HCEC 1CT (cell line): ENCODE measurements around the gene NAMPT.
"Not testable (repeated sequence)": the region's sequence is repeated elsewhere in the genome, so short reads cannot be mapped to it uniquely, and the experiment has no call there.

Experiments used
- DNase-seq: peaks from one replicate; pipeline ENCODE4 v3.0.0-alpha.2; 2017

Gene NAMPT

DNA sequence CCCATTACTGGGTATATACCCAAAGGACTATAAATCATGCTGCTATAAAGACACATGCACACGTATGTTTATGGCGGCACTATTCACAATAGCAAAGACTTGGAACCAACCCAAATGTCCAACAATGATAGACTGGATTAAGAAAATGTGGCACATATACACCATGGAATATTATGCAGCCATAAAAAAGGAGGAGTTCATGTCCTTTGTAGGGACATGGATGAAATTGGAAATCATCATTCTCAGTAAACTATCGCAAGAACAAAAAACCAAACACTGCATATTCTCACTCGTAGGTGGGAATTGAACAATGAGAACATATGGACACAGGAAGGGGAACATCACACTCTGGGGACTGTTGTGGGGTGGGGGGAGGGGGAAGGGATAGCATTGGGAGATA is 13.8 kb upstream of the NAMPT start:
- not testable (repeated sequence) for DNase-seq

DNA sequence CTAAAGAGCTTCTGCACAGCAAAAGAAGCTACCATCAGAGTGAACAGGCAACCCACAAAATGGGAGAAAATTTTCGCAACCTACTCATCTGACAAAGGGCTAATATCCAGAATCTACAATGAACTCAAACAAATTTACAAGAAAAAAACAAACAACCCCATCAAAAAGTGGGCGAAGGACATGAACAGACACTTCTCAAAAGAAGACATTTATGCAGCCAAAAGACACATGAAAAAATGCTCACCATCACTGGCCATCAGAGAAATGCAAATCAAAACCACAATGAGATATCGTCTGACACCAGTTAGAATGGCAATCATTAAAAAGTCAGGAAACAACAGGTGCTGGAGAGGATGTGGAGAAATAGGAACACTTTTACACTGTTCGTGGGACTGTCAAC is 13.4 kb upstream of the NAMPT start:
- not testable (repeated sequence) for DNase-seq

DNA sequence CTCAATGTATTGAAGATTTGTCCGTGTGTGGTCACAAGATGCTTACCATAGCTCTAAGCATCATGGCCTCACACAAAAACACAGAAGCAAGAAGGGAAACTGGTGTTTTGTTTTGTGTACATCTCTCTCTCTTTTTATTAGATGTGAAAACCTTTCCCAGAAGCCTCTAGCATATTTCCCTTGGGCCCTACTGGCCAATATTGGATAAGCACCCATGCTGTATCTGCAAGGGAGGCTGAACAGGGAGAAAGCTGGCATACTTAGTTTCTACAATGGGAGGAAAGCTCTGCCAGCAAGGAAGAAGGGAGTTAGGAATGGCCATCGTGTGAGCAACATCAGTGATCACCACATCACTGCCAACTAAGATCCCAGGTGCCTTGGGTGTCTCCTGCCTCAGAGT is 9.6 kb upstream of the NAMPT start:
- DNase-seq = no peak

DNA sequence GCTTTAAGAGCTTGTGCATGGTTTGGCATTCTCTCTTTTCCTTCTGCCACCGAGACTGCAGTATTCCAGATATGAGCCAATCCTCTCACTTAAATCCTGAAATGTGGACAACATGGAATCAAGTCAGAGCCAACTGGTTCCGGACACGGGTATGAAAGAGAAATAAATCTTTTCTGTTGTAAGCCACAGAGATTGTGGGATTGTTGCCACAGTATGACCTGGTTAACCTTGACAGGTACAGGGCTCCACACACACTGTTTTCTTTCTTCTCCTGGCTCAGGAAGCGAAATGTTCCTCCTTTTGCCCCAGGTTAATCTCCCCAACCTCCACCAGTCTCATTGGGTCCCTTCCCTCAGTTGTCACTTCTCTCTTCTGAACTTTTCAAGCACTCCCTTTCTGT is 6.5 kb upstream of the NAMPT start:
- DNase-seq = no peak

DNA sequence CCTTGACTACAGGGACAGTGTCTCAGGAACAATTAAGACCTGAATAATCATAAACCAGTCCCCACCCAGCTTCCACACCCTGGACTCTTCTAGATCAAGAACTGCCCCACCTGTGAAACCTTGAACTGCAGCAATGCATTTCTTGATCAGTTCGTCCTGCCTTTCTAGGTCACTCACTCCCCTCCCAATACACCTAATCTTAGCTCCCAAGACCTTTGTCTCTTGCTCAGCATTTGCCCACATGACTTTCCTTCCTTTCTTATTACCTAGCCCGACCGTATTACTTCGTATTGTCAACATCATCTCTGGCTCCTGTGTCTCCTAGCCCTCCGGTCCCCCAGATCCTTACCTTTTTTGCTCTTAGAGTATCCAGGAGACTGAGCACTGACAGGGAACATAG is 5.5 kb upstream of the NAMPT start:
- no peak for DNase-seq

DNA sequence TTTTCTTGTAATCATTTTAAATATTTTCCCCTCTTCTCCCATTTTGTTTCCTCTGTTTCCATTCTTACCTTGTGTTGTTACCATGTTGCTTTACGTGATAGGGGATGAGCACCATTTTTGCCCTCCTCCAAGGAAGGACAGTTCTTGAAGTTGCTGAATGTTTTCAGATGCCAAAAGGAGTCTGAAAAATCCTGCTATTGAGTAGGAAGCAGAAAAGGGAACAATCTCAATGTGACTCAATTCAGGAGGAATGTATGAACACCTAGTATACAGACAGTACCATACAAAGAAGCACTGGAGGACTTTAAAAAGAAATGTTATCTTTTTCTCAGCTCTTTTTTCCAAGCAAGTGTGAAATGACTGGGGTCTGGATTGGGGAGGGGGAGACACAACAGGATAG is 5.1 kb upstream of the NAMPT start:
- no peak for DNase-seq

DNA sequence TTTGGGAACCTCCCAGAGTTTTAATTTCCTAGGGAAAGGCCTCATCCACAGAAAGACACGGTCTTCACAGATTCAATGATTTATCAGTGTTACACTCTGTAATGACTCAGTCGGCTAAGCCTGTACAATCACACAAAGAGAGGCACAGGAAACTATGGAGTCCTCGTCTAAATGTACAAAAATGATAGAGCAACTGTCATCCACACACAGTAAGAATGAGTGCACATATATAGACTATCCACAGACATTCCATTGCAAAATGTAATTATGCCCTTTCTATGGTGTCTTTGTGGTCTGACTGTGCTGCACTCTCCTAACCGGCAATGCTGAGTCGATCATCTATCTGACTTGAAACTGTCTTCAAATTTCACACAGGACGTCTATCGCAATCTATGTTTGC is 3.5 kb upstream of the NAMPT start:
- no peak for DNase-seq

DNA sequence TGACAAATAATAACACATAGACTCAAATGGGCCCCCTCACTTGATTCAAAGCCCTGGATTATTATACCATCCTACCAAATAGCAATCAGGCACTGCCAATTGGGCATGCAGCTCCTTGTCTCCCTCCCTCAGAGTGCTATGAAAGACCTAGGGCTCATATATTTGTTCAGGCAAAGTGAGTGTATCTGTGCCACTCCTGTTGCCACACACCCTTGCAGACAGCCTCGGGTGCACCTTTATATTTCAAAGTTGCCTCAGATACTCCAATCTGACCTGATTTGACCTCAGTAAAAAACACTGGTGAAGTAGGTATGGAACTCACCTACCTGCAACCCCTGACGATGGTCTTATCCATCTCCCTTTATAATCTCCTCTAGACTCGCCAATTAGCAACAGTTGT is 3.0 kb upstream of the NAMPT start:
- no peak for DNase-seq

DNA sequence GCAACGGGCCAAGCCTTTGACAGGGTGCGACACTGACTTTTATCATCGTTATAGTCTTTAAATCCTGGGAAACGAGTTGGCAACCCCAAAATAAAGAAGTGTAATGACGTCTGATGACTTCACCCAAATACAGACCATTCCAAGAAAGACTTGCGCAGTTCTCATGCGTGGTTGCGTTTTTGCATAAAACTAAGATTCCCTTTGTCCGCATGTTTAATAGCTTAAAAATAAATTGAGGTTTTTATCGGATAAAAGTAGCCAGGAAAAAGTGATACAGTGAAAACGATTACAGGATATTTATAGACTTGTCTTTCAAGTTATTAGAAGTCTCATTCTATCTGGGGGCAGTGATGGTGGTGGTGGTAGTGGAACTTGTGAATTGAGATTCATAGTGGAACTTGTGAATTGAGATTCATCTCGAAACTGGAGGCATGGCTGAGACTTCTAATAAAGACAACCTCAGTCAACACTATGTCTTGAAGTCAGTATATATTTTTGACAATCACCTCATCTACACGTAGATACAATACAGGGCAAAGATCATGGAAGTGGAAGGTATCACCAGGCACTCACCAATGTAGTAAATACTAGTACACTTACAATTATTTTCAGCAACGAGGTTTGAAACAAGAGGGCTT is 1.2 kb upstream of the NAMPT start:
- no peak for DNase-seq

DNA sequence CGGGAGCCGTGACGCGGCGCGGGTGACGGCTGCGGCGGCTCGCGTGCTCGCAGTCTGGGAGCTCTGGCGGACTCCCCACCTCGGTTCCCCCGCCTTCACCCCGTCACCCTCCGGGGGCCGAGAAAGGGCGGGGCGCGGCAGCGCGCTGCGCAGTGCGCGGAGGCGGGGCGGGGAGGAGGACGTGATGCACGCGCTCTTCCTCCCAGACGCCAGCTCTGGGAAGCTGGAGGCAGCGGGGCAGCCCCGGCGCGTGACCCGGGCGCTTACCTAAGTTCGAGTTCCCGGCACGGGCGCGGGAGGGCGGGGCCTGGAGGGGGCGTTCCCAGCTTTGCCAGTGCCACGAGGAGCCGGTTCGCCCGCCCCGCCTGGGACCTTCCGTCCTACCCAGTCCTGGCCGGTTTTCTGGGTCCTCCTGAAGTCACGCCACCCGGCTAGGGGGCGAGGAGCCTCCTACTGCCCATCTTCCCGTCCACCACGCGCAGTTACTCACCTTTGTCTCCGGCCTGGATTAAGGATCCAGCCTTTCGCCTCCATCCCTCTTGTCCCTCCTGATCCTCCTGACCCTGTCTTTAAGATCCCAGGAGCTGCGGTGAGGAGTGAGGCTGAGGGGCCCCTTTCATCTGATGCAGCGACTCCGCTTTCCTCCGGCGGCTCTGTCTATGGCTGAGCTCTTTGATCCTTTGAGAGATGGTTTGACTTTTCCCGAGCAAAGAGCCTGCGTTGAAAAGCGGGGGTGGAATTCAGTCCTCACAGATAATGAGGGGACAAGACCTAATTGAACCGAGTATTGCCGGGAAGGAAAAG is 470 bp upstream of the NAMPT start:
- DNase-seq = peak; percentile 96

DNA sequence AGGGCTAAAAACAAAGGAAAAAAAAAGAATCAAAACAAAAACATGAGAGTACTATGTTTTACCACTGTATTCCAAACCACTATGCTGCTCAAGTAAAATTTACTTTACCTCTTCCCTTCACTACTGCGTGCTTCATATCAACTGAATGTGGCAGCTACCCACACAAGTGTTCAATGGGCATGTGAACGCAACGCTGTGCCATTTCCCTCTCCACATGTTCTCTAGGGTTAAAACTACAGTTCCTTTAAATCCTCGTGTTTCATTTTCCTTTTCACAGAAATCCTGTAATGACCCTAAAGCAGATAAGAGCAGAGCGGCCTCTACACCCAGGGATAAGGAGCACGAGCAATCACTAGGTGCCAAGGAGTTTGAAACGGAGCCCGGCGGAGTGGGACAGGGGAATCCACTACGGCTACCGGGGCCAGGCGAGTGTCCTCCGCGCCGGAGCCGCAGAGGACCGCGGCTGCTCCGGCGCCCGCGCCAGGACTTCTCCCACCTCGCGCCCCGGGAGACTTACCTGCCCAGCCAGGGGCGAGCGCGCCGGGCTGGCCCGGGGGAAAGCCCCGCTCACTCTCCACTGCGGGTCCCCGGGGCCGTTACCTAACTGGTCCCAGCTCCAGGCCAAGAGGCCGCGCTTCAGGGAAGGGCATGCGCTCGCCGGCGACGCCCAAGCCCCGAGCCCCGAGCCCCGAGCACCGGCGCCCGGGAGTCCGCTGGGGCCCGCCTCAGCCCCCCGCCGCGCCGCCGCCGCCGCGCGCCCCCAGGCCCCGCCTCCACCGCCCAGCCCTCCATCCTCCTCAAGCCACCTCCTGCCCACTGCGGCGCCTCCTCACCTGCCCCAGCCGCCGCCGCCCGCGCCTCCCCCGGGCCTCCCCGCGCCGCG is 711 bp downstream of the NAMPT start:
- peak; percentile 46 for DNase-seq

DNA sequence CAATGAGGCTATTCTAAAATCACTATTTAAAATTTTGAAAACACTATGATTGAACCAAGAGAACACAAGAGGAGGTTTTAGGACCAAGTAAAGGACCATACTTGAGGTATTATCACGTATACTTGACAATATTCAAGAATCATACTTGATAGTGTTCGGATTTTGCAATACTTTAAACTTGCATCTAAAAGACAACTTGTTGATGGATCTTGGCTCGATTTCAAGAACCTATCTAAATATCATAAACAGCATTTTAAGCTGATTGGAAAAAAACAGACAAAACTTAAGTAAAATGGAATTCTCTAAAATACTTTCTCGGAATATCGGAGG is 1.3 kb downstream of the NAMPT start:
- DNase-seq = no peak

DNA sequence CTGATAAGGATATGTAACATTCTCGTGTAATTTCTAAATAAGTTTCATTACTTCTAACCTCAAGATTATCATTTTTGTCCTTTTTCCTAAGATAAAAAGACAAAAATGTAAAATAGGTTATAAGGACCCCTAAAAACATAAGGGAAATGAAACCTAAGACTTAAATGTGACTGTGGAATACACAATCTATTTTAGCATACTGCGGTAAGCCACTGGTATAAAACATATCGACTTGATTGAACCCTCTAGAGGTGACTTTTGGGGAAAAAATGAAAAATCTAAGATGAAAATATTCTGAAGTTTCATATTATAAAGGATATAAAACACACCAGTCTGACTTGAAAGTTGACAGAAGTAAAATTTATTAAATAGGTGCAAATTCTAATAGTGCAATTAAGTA is 1.9 kb downstream of the NAMPT start:
- no peak for DNase-seq

DNA sequence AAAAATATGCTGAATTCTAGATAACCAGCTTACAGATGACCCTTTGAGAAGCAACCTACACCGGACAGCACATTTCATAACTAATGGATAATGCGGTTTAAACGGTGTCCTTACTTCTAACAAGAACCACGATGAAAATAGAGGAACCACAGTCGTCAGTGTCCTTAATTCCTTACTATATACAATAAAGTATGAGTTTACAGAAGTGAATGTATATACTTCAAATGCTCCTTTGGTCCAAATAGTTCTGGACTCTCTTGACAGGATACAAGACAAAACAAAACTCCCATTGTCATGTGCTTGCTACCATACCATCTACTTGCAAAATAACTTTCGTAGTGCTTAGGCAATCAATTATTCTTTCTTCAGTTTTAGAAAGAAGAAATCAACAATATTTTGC is 2.4 kb downstream of the NAMPT start:
- DNase-seq = no peak

DNA sequence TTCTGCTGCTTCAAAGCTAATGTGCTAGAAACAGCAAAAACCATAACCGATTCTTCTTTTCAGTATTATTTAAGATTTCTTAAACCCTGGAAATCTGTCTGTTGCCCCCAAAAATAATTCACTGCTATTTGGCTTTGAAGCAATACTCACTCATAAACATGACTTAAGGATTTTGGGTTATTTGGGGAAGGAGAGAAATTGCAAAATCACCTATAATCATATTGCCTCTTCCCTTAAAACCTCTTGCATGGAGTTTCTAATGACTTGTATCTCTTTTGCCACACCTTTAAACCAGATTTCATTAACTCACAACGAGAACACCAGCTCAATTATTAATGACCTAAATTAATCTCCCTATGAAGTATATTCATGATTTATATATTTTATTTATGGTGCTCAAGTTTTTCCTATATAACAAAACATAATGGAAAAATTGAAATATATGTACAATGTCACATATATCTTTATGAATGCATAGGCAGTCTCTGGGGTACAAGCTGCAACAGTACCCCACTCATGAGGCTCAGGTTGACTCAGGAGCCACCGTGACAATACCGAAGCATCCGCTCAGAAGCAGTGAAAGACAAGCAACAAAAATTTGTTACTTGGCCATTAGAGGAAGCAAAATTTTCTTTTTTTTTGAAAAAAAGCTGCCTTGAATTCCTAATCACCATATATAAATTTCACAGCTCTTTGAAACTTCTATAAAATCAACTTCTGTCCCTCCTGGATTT is 3.0 kb downstream of the NAMPT start:
- DNase-seq = no peak

DNA sequence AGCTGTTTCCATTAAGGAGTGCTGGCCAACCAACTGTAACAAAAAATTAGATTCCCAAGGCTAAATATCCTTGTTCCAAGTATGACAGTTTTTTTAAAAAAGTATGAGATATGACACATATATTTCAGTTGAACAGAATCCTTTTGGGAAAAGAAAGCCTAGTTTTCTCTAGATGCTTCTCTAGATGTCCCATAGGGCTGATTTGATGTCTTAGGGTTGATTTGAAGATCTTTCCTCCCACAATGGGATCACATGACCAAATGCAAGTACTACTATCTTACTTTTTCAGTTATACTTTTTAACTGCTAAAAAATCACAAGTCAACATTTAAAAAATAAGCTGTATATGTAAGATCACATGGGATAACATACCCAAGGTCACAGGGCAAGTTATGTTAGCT is 3.7 kb downstream of the NAMPT start:
- no peak for DNase-seq

DNA sequence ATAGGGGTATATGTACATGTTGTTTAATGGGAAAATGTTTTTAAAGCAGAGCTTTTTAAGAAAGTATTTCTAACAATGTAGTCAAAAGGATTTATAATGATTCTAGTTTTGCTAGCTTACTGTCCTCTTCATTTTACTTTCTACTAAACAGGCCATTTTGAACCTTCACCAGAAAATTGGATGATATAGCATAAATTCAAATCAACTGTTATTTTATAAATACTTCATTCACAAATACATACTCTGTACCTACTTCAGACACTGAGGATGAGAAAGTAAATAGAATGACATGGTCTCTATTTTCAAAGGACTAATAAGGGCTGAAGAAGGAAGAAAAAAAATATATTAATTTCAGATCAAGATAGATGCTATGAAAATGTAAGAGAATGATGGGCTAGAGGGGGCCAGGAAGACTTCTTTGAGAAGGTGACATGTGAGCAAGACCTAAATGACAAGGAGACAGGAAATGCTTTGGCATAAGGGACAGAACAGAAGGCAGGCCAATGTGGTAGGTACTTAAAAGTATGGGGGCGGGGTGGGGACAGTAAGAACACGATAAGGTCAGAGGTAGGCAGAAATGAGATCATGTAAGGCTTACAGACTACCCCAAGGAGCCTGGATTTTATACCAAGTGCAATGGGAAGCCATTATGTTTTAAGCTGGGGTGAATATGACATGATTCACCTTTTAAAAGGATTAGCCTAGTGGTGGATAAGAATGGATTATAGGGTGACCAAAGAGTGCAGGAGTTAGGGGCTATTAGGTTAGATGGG is 5.2 kb downstream of the NAMPT start:
- DNase-seq = no peak

DNA sequence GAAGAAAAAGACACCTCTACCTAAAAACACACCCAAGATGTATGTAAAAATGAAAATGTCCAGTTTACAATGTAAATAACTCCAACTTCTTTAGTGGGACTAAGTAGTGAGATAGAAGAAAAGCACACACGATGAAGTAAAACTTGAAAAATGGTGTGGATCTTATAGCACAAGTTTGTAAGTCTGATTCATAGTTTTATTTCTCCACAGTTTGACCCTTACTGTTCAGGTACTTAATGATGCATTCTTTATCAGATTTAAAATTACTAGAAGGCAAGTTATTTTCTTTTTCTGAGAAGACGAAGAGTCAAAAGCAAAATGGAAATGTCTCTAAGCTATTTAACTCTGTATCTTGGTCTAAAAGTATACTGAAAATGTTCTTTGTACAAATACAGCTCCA is 6.1 kb downstream of the NAMPT start:
- DNase-seq = no peak

DNA sequence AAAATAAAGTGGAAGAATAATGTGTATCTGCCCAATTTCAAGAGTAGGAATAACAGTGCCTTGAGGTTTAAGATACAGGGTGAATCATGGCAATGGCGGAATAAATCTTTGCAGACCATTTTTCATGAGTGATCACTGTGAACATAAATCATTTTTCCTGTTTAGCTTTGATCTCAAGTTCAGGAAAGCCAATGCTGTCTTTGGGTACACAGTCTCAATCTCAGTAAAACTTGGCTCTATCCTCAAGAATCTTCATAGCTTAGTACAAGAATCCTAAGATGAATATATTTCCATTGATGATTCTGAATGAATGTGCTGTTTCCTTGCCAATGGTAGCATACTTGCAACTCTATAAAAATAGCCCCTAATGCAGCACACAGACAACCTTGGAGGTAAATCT is 6.8 kb downstream of the NAMPT start:
- DNase-seq = peak; percentile 22

DNA sequence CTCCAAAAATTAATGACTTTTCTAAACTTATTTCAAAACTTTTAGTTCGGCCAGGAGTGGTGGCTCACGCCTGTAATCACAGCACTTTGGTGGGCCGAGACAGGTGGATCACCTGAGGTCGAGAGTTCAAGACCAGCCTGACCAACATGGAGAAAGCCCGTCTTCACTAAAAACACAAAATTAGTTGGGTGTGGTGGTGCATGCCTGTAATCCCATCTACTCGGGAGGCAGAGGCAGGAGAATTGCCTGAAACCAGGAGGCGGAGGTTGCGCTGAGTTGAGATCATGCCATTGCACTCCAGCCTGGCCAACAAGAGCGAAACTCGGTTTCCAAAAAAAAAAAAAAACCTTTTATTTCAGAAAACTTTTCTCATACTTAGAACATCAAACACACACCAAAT is 8.3 kb downstream of the NAMPT start:
- DNase-seq = no peak

DNA sequence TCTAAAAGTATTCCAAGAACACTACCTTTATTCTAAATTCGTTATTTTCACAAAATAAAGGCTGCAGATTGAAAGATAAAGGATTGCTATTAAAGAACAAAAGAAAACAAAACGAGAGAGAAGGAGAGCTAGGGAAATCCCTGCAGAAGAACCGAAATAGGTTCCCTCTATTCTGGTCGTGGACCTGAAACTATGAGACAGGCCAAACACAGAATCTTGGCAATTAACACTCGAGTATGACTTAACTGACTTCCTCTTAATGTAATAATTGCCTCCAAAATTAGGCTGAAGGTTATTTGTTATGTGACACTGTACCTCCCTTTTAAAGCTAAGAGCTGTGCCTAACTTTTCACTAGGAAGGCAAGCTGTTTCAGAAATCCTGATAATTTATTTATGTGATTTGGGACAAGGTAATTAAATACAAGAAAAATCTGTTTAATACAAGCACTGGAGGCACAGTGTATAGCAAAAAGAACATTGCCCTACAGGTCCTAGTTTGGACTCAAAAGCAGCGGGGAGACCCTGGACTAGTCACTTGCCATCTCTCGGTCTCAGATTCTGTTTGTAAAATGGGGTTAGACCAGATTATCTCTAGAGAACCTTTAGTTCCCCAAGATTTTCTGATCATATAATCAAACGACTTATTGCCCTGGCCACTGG is 11.6 kb downstream of the NAMPT start:
- DNase-seq = no peak
